Smooth muscle cell (in vitro differentiated cells): Measurements from ENCODE around the gene CPED1. TPM values are rescaled to one million over a fixed set of nuclear protein-coding genes. Genes with fewer than 3 reads are reported as not detected.

Experiments used
- DNase-seq: peaks from one replicate; lab custom pipeline; 2025; ENCODE audit not compliant: unreplicated experiment; lab: John Stamatoyannopoulos, UW
- H2AFZ ChIP-seq: fragments of 200-600 bp; sonication (generic); 2 replicates; pipeline ENCODE4 v1.6.0; 2016; ENCODE audit warnings: antibody characterized with exemption, low read depth, mild to moderate bottlenecking
- H3F3A ChIP-seq: fragments of 200-600 bp; sonication (generic); 2 replicates; pipeline ENCODE4 v1.6.0; 2017; ENCODE audit warnings: antibody characterized with exemption, low read depth
- H3K27ac ChIP-seq: fragments of 200-600 bp; sonication (generic); 2 replicates; pipeline ENCODE4 v1.5.1; 2016; ENCODE audit warnings: low read depth, mild to moderate bottlenecking
- H3K27me3 ChIP-seq: fragments of 200-600 bp; sonication (generic); 2 replicates; pipeline ENCODE4 v1.6.1; 2016; ENCODE audit warnings: low read depth, mild to moderate bottlenecking
- H3K36me3 ChIP-seq: fragments of 200-600 bp; sonication (generic); 2 replicates; pipeline ENCODE4 v1.5.1; 2016; ENCODE audit warnings: low read depth
- H3K4me1 ChIP-seq: fragments of 200-600 bp; sonication (generic); 2 replicates; pipeline ENCODE4 v1.5.1; 2016; ENCODE audit warnings: low read depth
- H3K4me2 ChIP-seq: fragments of 200-600 bp; sonication (generic); 2 replicates; pipeline ENCODE4 v1.6.0; 2016; ENCODE audit warnings: mild to moderate bottlenecking
- H3K4me3 ChIP-seq: fragments of 200-600 bp; sonication (generic); 2 replicates; pipeline ENCODE4 v1.5.1; 2016; ENCODE audit warnings: mild to moderate bottlenecking
- H3K79me2 ChIP-seq: fragments of 200-600 bp; sonication (generic); 2 replicates; pipeline ENCODE4 v1.6.0; 2016; ENCODE audit warnings: low read depth, mild to moderate bottlenecking
- H3K9ac ChIP-seq: fragments of 200-600 bp; sonication (generic); 2 replicates; pipeline ENCODE4 v1.6.0; 2016; ENCODE audit warnings: low read depth
- H3K9me3 ChIP-seq: fragments of 200-600 bp; sonication (generic); replicated peaks from 2 replicates; pipeline ENCODE4 v1.5.1; 2016; ENCODE audit warnings: low read depth
- H4K20me1 ChIP-seq: fragments of 200-600 bp; sonication (generic); 2 replicates; pipeline ENCODE4 v1.6.0; 2016; ENCODE audit warnings: low read depth
- WGBS: methylation state at CpG from one replicate; pipeline ENCODE4 v1.1.7; 2016; ENCODE audit warnings: low lambda C conversion rate; 5-methylcytosine and 5-hydroxymethylcytosine counted together
- polyA plus RNA-seq: library from polyadenylated mRNA; unstranded; fragments of >200 nt; fragmentation: Nextera tagmentation; extraction: Ambion mirVana; gene quantifications from 2 replicates; pipeline ENCODE4 v1.2.1, GENCODE V29; 2016
- total RNA-seq: library from RNA; depleted of rRNA; stranded (reverse); fragments of >200 nt; gene quantifications from 2 replicates; pipeline ENCODE4 v1.2.3, GENCODE V29; 2014
- TF ChIP-seq, protein P1 (sequence below): fragments of 200-600 bp; sonication (generic); IDR thresholded peaks from 2 replicates; pipeline ENCODE4 v1.5.1; 2017; ENCODE audit warnings: borderline replicate concordance, mild to moderate bottlenecking, antibody characterized with exemption; ENCODE audit not compliant: insufficient read depth, poor library complexity, severe bottlenecking

Gene CPED1
- total and polyA plus RNA-seq, 2 experiments from 2014 or later: 9.5 to 12.9 TPM

DNA sequence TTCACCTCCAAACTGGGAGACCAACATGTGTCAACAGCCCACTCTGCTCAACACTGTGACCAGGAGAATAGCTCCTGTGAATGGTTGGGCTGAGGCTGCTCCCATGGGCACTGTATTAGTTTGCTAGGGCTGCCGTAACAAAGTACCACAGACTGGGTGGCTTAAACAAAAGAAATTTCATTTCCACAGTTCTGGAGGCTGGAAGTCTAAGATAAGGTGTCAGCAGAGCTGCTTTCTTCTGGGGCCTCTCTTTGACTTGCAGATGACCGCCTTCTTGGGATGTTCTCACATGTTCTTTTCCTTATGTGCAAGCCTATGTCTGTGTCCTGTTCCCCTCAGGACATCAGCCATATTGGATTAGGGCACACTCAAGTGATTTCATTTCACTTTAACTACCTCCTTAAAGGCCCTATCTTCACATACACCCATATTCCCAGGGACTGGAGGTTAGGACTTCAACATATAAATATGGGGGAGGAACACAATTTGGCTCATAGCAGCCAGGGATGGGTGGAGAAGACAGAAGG, 90.3 kb downstream of the CPED1 start:
- Histone ChIP-seq H2AFZ (no peak overlapping the region), H3K79me2 (no peaks in the 10 kb centered on the region), H3K27ac (no peak overlapping the region), H3K27me3 (no peaks in the 10 kb centered on the region), H4K20me1 (no peaks in the 10 kb centered on the region), H3K4me2 (no peak overlapping the region), H3K4me3 (no peak overlapping the region), H3K36me3 (no peaks in the 10 kb centered on the region), H3K9ac (no peak overlapping the region), H3K9me3 (no peaks in the 10 kb centered on the region), H3F3A (no peaks in the 10 kb centered on the region), H3K4me1 (peaks cover under 1% of the 10 kb centered on the region)
- DNase-seq: no peak
- 97% methylated on average over 2 of the region's 2 CpGs for WGBS
- TF ChIP-seq, protein P1, sequence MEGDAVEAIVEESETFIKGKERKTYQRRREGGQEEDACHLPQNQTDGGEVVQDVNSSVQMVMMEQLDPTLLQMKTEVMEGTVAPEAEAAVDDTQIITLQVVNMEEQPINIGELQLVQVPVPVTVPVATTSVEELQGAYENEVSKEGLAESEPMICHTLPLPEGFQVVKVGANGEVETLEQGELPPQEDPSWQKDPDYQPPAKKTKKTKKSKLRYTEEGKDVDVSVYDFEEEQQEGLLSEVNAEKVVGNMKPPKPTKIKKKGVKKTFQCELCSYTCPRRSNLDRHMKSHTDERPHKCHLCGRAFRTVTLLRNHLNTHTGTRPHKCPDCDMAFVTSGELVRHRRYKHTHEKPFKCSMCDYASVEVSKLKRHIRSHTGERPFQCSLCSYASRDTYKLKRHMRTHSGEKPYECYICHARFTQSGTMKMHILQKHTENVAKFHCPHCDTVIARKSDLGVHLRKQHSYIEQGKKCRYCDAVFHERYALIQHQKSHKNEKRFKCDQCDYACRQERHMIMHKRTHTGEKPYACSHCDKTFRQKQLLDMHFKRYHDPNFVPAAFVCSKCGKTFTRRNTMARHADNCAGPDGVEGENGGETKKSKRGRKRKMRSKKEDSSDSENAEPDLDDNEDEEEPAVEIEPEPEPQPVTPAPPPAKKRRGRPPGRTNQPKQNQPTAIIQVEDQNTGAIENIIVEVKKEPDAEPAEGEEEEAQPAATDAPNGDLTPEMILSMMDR: no peak

DNA sequence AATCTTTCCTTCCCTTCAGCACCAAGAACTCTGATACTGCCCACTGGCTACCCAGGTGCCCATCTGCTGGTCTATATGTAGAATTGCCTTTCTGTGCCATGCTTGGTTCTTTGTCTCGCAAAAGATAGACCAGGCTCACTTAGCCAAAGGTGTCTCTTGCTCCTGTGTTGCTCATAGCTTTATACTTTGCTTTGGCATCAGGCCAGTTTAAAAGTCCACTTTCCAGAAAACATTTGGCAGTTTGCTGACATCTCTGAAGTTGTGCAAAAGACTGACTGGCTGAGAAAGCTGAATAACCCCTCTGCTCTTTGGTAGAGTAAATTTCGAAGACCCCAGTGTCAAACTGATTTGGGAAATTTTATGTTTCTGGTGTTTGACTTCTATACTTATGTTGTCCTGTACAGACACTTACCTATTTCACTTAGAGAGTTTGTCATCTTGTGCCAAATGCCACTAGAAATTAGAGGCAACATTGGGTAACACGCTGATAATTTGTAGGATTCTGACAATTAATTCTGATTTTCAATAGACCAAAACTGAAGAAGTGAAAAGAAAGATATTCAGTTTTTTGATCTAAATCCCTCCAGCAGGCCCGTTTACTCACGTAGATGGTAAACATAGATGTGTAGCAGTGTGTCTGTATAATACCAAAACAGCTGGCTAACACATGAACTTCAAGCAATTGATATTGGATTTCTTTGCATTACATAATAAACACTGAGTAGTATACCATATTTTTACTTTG, 91.1 kb downstream of the CPED1 start:
- Histone ChIP-seq H3F3A (peaks cover 5% of the 10 kb centered on the region), H3K4me2 (no peak overlapping the region), H2AFZ (no peak overlapping the region), H3K27ac (no peak overlapping the region), H3K9me3 (no peaks in the 10 kb centered on the region), H3K36me3 (no peaks in the 10 kb centered on the region), H3K9ac (no peak overlapping the region), H4K20me1 (no peaks in the 10 kb centered on the region), H3K27me3 (no peaks in the 10 kb centered on the region), H3K4me1 (peaks cover 7% of the 10 kb centered on the region), H3K4me3 (no peak overlapping the region), H3K79me2 (no peaks in the 10 kb centered on the region)
- TF ChIP-seq, protein P1: no peak
- no peak for DNase-seq
- WGBS: 77% methylated on average over 5 of the region's 5 CpGs

DNA sequence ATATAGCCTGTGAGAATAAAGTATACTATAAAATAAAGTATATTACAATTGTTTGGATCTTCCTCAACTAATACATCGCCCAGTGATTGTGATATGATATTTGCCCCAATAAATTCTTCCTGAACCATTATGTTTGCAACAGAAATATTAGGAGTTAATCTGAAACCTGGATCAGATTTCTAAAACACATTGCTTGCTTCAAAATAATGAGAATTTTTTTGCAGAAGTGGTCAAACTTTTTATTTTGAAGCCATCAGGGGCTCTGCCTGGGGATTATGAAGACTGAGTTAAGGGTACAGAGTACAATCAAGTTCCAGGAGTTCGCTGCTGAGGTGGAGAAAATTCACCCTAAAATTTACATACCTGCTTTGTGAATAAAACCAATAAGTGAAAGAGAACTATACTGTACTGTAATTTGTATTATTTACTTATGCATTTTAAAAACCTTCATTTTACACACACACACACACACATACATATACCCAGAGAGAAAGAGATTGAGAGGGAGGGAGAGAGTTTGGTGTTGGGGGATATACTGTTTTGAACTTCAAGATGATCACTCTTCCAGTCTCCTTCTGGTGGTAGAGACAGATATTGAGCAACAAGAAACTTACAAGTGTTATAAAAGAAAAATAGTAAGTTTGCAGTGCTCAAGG, 91.9 kb downstream of the CPED1 start:
- no peak overlapping the region for H3K4me3 ChIP-seq
- no peak overlapping the region for H3K27ac ChIP-seq
- no peaks in the 10 kb centered on the region for H3K27me3 ChIP-seq
- TF ChIP-seq, protein P1: no peak
- peaks cover 7% of the 10 kb centered on the region for H3K4me1 ChIP-seq
- no peak overlapping the region for H3K9ac ChIP-seq
- peaks cover 5% of the 10 kb centered on the region for H3F3A ChIP-seq
- H4K20me1 ChIP-seq: no peaks in the 10 kb centered on the region
- WGBS: 96% methylated on average over 2 of the region's 2 CpGs
- no peak overlapping the region for H3K4me2 ChIP-seq
- H3K79me2 ChIP-seq: no peaks in the 10 kb centered on the region
- DNase-seq: no peak
- H3K36me3 ChIP-seq: no peaks in the 10 kb centered on the region
- H3K9me3 ChIP-seq: no peaks in the 10 kb centered on the region
- H2AFZ ChIP-seq: no peak overlapping the region
